H1 (cell line): ENCODE data around the gene AEBP1. TPM values are rescaled to one million over a fixed set of nuclear protein-coding genes. Genes with fewer than 3 reads are reported as not detected.

ENCODE experiments used
- CTCF ChIA-PET: fragments of 300-600 bp; sonication (Branson Sonifier 250); formaldehyde crosslinking; loops from one replicate; lab custom pipeline; 2021; ENCODE audit not compliant: partially characterized antibody; lab: Charles Lee
- POLR2A ChIA-PET: fragments of 300-600 bp; sonication (Branson Sonifier 250); formaldehyde crosslinking; loops from one replicate; lab custom pipeline; 2021; ENCODE audit warnings: inconsistent platforms; ENCODE audit not compliant: partially characterized antibody; lab: Charles Lee
- DNase-seq, 2 experiments: peaks; one replicate each; pipeline versions ENCODE4 v3.0.0 to v3.0.0-alpha.2; 2010 to 2022; ENCODE audit warnings: low spot score in 2 of 2, low read depth in 1 of 2, mixed read lengths in 1 of 2
- FAIRE-seq: peaks from 2 replicates; lab custom pipeline; 2011; peaks lifted over from hg19 to GRCh38; lab: Jason Lieb, UNC
- H2AFZ ChIP-seq: 2 replicates; pipeline ENCODE4 v1.8.1; 2012; ENCODE audit warnings: low read length, inconsistent platforms
- H2AK5ac ChIP-seq: 2 replicates; pipeline ENCODE4 v1.6.1; 2013; ENCODE audit warnings: low read depth, low read length
- H2BK120ac ChIP-seq: replicated peaks from 2 replicates; pipeline ENCODE3; 2013; ENCODE audit warnings: low read depth, low read length, inconsistent platforms
- H2BK12ac ChIP-seq: 2 replicates; pipeline ENCODE4 v1.6.1; 2013; ENCODE audit warnings: low read depth, low read length
- H2BK15ac ChIP-seq: 2 replicates; pipeline ENCODE4 v1.6.1; 2013; ENCODE audit warnings: low read length
- H2BK20ac ChIP-seq: 2 replicates; pipeline ENCODE4 v1.6.1; 2013; ENCODE audit warnings: low read length
- H2BK5ac ChIP-seq: 2 replicates; pipeline ENCODE4 v1.6.1; 2013; ENCODE audit warnings: low read depth, low read length
- H3K14ac ChIP-seq: 2 replicates; pipeline ENCODE4 v1.6.1; 2013; ENCODE audit warnings: inconsistent platforms; ENCODE audit not compliant: insufficient read length
- H3K18ac ChIP-seq: 2 replicates; pipeline ENCODE4 v1.6.1; 2013; ENCODE audit warnings: low read length; ENCODE audit errors: extremely low read depth
- H3K23ac ChIP-seq: 2 replicates; pipeline ENCODE4 v1.6.1; 2013; ENCODE audit warnings: inconsistent platforms; ENCODE audit not compliant: insufficient read length
- H3K23me2 ChIP-seq: 2 replicates; pipeline ENCODE4 v1.6.1; 2013; ENCODE audit warnings: low read depth, low read length
- H3K27ac ChIP-seq: 2 replicates; pipeline ENCODE4 v1.6.1; 2011; ENCODE audit warnings: low read depth, low read length, inconsistent platforms
- H3K27me3 ChIP-seq, 4 experiments: replicated peaks in 1 of 4; 1 replicate in 1 of 4; 2 replicates in 3 of 4; pipeline versions ENCODE4 v1.6.1 to v1.8.1; 2011 to 2013; ENCODE audit warnings: low read length in 3 of 4, mild to moderate bottlenecking in 3 of 4, inconsistent platforms in 2 of 4, mixed read lengths in 2 of 4, moderate library complexity in 1 of 4; ENCODE audit not compliant: control insufficient read depth in 3 of 4, insufficient read depth in 3 of 4; ENCODE audit errors: extremely low read depth in 1 of 4
- H3K36me3 ChIP-seq, 4 experiments: 2 replicates each; pipeline versions ENCODE4 v1.6.1 to v1.8.1; 2011 to 2013; ENCODE audit warnings: mild to moderate bottlenecking in 4 of 4, low read length in 3 of 4, moderate library complexity in 2 of 4, control low read depth in 1 of 4, inconsistent platforms in 1 of 4; ENCODE audit not compliant: insufficient read depth in 4 of 4, control insufficient read depth in 2 of 4
- H3K4ac ChIP-seq: replicated peaks from 2 replicates; pipeline ENCODE3; 2013; ENCODE audit warnings: low read length, low read depth, mixed read lengths, inconsistent platforms; ENCODE audit not compliant: insufficient read length
- H3K4me1 ChIP-seq, 4 experiments: replicated peaks in 1 of 4; 1 replicate in 1 of 4; 2 replicates in 3 of 4; pipeline versions ENCODE4 v1.6.1 to v1.8.1; 2011 to 2013; ENCODE audit warnings: low read length in 3 of 4, inconsistent platforms in 2 of 4, mixed read lengths in 1 of 4; ENCODE audit not compliant: insufficient read depth in 4 of 4, control insufficient read depth in 3 of 4
- H3K4me2 ChIP-seq, 2 experiments: 2 replicates each; pipeline versions ENCODE4 v1.6.1 to v1.8.1; 2011 to 2013; ENCODE audit warnings: low read depth in 2 of 2, low read length in 2 of 2, control low read depth in 1 of 2, inconsistent platforms in 1 of 2, mild to moderate bottlenecking in 1 of 2; ENCODE audit not compliant: insufficient read depth in 1 of 2
- H3K4me3 ChIP-seq, 4 experiments: fragments of 200-600, 300-600 bp in 1 of 4; sonication (generic), shearing (Covaris generic), sonication (Bioruptor Twin) in 1 of 4; 2 replicates each; pipeline versions ENCODE4 v1.5.1 to v1.8.1; 2011 to 2016; ENCODE audit warnings: low read length in 4 of 4, low read depth in 3 of 4, control low read depth in 2 of 4, inconsistent platforms in 2 of 4, mild to moderate bottlenecking in 2 of 4, mixed read lengths in 1 of 4, moderate library complexity in 1 of 4; ENCODE audit not compliant: insufficient read depth in 2 of 4; ENCODE audit errors: extremely low read depth in 1 of 4
- H3K56ac ChIP-seq: replicated peaks from 2 replicates; pipeline ENCODE3; 2013; ENCODE audit warnings: low read depth, mild to moderate bottlenecking, mixed read lengths, low read length, inconsistent platforms; ENCODE audit not compliant: insufficient read length
- H3K79me1 ChIP-seq: 2 replicates; pipeline ENCODE4 v1.6.1; 2013; ENCODE audit warnings: low read depth, low read length, control low read depth
- H3K79me2 ChIP-seq, 2 experiments: 2 replicates each; pipeline versions ENCODE4 v1.6.1 to v1.8.1; 2012 to 2013; ENCODE audit warnings: low read length in 2 of 2, mild to moderate bottlenecking in 2 of 2, inconsistent platforms in 1 of 2; ENCODE audit not compliant: insufficient read depth in 2 of 2, control insufficient read depth in 1 of 2
- H3K9ac ChIP-seq, 4 experiments: replicated peaks in 1 of 4; 1 replicate in 1 of 4; 2 replicates in 3 of 4; pipeline versions ENCODE4 v1.6.1 to v1.8.1; 2011 to 2013; ENCODE audit warnings: low read depth in 3 of 4, low read length in 3 of 4, control low read depth in 2 of 4, mild to moderate bottlenecking in 2 of 4, moderate library complexity in 2 of 4, inconsistent platforms in 1 of 4; ENCODE audit errors: extremely low read depth in 1 of 4
- H3K9me3 ChIP-seq, 2 experiments: 2 replicates each; pipeline versions ENCODE4 v1.6.1 to v1.8.1; 2012 to 2013; ENCODE audit warnings: mild to moderate bottlenecking in 2 of 2, moderate library complexity in 2 of 2, control low read depth in 1 of 2, inconsistent platforms in 1 of 2, low read depth in 1 of 2, low read length in 1 of 2, mixed read lengths in 1 of 2; ENCODE audit not compliant: insufficient read depth in 2 of 2
- H4K20me1 ChIP-seq, 2 experiments: replicated peaks in 1 of 2; 2 replicates each; pipeline versions ENCODE3 to v1.8.1; 2011 to 2013; ENCODE audit warnings: inconsistent platforms in 2 of 2, low read length in 2 of 2, mild to moderate bottlenecking in 1 of 2; ENCODE audit not compliant: insufficient read depth in 2 of 2, control insufficient read depth in 1 of 2
- H4K5ac ChIP-seq: 2 replicates; pipeline ENCODE4 v1.6.1; 2013; ENCODE audit warnings: low read length, low read depth, mixed read lengths, inconsistent platforms; ENCODE audit not compliant: insufficient read length
- H4K8ac ChIP-seq: 2 replicates; pipeline ENCODE4 v1.8.0; 2013; ENCODE audit warnings: mild to moderate bottlenecking, moderate library complexity, low read length, inconsistent platforms; ENCODE audit not compliant: insufficient read depth; ENCODE audit errors: extremely low read depth
- H4K91ac ChIP-seq: replicated peaks from 2 replicates; pipeline ENCODE3; 2013; ENCODE audit warnings: low read length, mixed read lengths, inconsistent platforms; ENCODE audit not compliant: insufficient read length
- GTF2F1 ChIP-seq: IDR thresholded peaks from 2 replicates; pipeline ENCODE4 v1.6.1; 2012; ENCODE audit warnings: low read depth, low read length, improper control_type of control experiment, borderline replicate concordance
- HDAC2 ChIP-seq, 2 experiments: fragments of 300-600 bp in 1 of 2; sonication (generic) in 1 of 2; IDR thresholded peaks; 2 replicates each; pipeline ENCODE4 v1.6.1; 2011 to 2012; ENCODE audit warnings: low read depth in 2 of 2, low read length in 2 of 2, mild to moderate bottlenecking in 2 of 2, moderate library complexity in 2 of 2, borderline replicate concordance in 1 of 2, inconsistent platforms in 1 of 2
- NANOG ChIP-seq: IDR thresholded peaks from 2 replicates; pipeline ENCODE4 v1.6.1; 2011; ENCODE audit warnings: low read length, low read depth, mild to moderate bottlenecking, inconsistent platforms; ENCODE audit not compliant: insufficient read depth, poor library complexity, severe bottlenecking
- SIN3A ChIP-seq, 2 experiments: IDR thresholded peaks in 1 of 2; conservative IDR thresholded peaks in 1 of 2; 2 replicates each; pipeline ENCODE4 v1.6.1; 2011 to 2012; ENCODE audit warnings: low read length in 2 of 2, improper control_type of control experiment in 1 of 2, low read depth in 1 of 2, mild to moderate bottlenecking in 1 of 2
- WGBS, 2 experiments: shearing (Covaris generic) in 1 of 2; methylation state at CpG; one replicate each; pipeline versions ENCODE4 v1.1.6 to v1.1.7; 2013 to 2015; ENCODE audit warnings: low lambda C conversion rate in 2 of 2, mixed read lengths in 2 of 2, inconsistent platforms in 1 of 2, low coverage in 1 of 2, missing lambda C conversion rate in 1 of 2; ENCODE audit not compliant: insufficient replicate concordance in 2 of 2, insufficient coverage in 1 of 2, insufficient read length in 1 of 2; ENCODE audit errors: extremely low coverage in 1 of 2, missing lambda C conversion rate in 1 of 2; 5-methylcytosine and 5-hydroxymethylcytosine counted together
- polyA plus RNA-seq, 7 experiments: library from polyadenylated mRNA; depleted of rRNA in 3 of 7; stranded (reverse) in 5 of 7; unstranded in 2 of 7; fragments of >200 nt in 5 of 7; fragments of 200-250 nt in 2 of 7; gene quantifications; 1 replicate in 5 of 7; 2 replicates in 1 of 7; 4 replicates in 1 of 7; pipeline versions ENCODE4 v1.2.1 to v1.2.3, GENCODE V29; 2011 to 2013; ENCODE audit warnings: missing spikeins in 2 of 7, mixed read lengths in 2 of 7
- total RNA-seq: library from RNA; stranded (reverse); fragmentation: NEBNext Ultra II Directional; extraction: Animal tissue kit (Norgen Biotek cat#: 25700); gene quantifications from 2 replicates; pipeline ENCODE4 v1.2.1, GENCODE V29; 2021

Gene AEBP1
- total and polyA plus RNA-seq, 2 of the 8 experiments (the other 6 are each of a cell fraction or from before 2014, with no cell fraction given): 10.4 to 41.2 TPM

GRCh38 chr7:44154703-44155102 lies 50.6 kb downstream of the AEBP1 start:
- Histone ChIP-seq H3K14ac (no peak overlapping the region), H2BK5ac (no peak overlapping the region), H4K5ac (no peak overlapping the region), H2AFZ (no peak overlapping the region), H3K36me3 (no peaks in the 10 kb centered on the region), H2AK5ac (no peak overlapping the region), H3K79me2 (no peaks in the 10 kb centered on the region), H3K79me1 (no peaks in the 10 kb centered on the region), H4K8ac (no peak overlapping the region), H3K23me2 (no peaks in the 10 kb centered on the region), H4K20me1 (no peaks in the 10 kb centered on the region), H4K91ac (no peak overlapping the region), H3K27ac (no peak overlapping the region), H3K23ac (no peak overlapping the region), H3K4me3 (no peak overlapping the region), H3K4me2 (no peak overlapping the region), H2BK15ac (no peak overlapping the region), H3K56ac (no peak overlapping the region), H3K4me1 (no peaks in the 10 kb centered on the region), H2BK12ac (no peak overlapping the region), H3K18ac (no peak overlapping the region), H2BK120ac (no peak overlapping the region), H2BK20ac (no peak overlapping the region), H3K27me3 (no peaks in the 10 kb centered on the region; a peak in 2 of 7 replicates), H3K4ac (no peak overlapping the region), H3K9ac (no peak overlapping the region), H3K9me3 (no peaks in the 10 kb centered on the region)
- no peak for TF ChIP-seq SIN3A (conservative IDR thresholded peaks at IDR 0.05 in 1 of 2, IDR thresholded peaks at IDR 0.05 in 1 of 2; ENCODE audit: low read depth in 1 of 2, low read length in 2 of 2)
- TF ChIP-seq HDAC2 (IDR thresholded peaks at IDR 0.05; ENCODE audit: borderline replicate concordance in 1 of 2, low read depth in 2 of 2, low read length in 2 of 2): no peak
- no peak for TF ChIP-seq NANOG
- no peak for TF ChIP-seq GTF2F1
- ChIA-PET POLR2A (interaction anchor here (0.6 kb wide), 1 partner anchor 9 kb away, joined by 4 read pairs; no protein-coding TSS in a partner anchor), CTCF (interaction anchor here (1.0 to 6.1 kb wide), 8 partner anchors 9 to 53 kb away, joined by 3 to 46 read pairs (median 6); no protein-coding TSS in a partner anchor)
- FAIRE-seq (no peak), DNase-seq (no peak)
- WGBS, 2 experiments: 84% methylated on average over 3 of the region's 3 CpGs; no CpG with 5 or more reads in 1 of the 2 experiments
